HCT116 (cell line): Measurements from ENCODE around the gene CPNE4.

Experiments used
- CBX3 ChIP-seq: IDR thresholded peaks from 2 replicates; pipeline ENCODE4 v1.6.1; 2012; ENCODE audit warnings: low read depth
- EGR1 ChIP-seq: IDR thresholded peaks from 2 replicates; pipeline ENCODE4 v1.6.1; 2012; ENCODE audit warnings: low read depth
- POLR2A ChIP-seq: IDR thresholded peaks from 2 replicates; pipeline ENCODE4 v1.7.0; 2011; ENCODE audit warnings: borderline replicate concordance; ENCODE audit not compliant: insufficient read depth, insufficient read length; ENCODE audit errors: extremely low read depth
- POLR2AphosphoS5 ChIP-seq: IDR thresholded peaks from 2 replicates; pipeline ENCODE4 v1.6.1; 2011; ENCODE audit warnings: mild to moderate bottlenecking, low read depth, low read length, moderate library complexity
- SIN3A ChIP-seq: IDR thresholded peaks from 2 replicates; pipeline ENCODE4 v1.6.1; 2012; ENCODE audit warnings: low read depth
- SP1 ChIP-seq: IDR thresholded peaks from 2 replicates; pipeline ENCODE4 v1.6.1; 2012; ENCODE audit warnings: low read depth
- ZFX ChIP-seq: fragments of 450-650 bp; IDR thresholded peaks from 2 replicates; pipeline ENCODE4 v1.6.1; 2017
- TF ChIP-seq, protein P1 (sequence below), 3 experiments: fragments of 200-600 bp in 1 of 3; sonication (generic) in 1 of 3; IDR thresholded peaks in 2 of 3; conservative IDR thresholded peaks in 1 of 3; 2 replicates each; pipeline ENCODE4 v1.5.1; 2012 to 2017; ENCODE audit warnings: low read depth in 2 of 3, low read length in 2 of 3, antibody characterized with exemption in 1 of 3, borderline replicate concordance in 1 of 3, control low read depth in 1 of 3, mild to moderate bottlenecking in 1 of 3, mixed read lengths in 1 of 3, mixed run types in 1 of 3, moderate library complexity in 1 of 3; ENCODE audit not compliant: insufficient read depth in 1 of 3
- TF ChIP-seq, protein P2 (sequence below): IDR thresholded peaks from 2 replicates; pipeline ENCODE4 v1.6.1; 2012
- TF ChIP-seq, protein P3 (sequence below): IDR thresholded peaks from 2 replicates; pipeline ENCODE4 v1.6.1; 2012; ENCODE audit warnings: low read depth

DNA sequence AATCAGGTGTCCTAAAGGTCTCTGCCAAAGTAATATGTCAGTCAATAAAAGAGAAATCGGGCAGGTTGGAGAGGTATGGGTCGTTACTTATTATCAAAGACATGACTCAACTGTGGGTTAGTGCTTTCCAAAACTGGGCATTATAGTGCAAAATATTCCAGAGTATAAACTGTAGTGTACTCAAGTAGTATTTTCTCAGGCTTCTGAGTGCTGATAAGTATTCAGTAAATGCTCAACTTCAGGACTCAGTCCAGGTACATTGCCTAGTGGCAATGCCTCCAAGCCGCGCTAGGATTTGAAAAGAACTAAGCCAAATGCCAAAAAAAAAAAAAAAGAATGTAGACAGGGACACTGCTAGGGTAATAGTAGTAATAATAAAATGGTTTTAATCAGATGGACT lies 233.2 kb downstream of the CPNE4 start:
- no peak for TF ChIP-seq SIN3A
- TF ChIP-seq, protein P1, sequence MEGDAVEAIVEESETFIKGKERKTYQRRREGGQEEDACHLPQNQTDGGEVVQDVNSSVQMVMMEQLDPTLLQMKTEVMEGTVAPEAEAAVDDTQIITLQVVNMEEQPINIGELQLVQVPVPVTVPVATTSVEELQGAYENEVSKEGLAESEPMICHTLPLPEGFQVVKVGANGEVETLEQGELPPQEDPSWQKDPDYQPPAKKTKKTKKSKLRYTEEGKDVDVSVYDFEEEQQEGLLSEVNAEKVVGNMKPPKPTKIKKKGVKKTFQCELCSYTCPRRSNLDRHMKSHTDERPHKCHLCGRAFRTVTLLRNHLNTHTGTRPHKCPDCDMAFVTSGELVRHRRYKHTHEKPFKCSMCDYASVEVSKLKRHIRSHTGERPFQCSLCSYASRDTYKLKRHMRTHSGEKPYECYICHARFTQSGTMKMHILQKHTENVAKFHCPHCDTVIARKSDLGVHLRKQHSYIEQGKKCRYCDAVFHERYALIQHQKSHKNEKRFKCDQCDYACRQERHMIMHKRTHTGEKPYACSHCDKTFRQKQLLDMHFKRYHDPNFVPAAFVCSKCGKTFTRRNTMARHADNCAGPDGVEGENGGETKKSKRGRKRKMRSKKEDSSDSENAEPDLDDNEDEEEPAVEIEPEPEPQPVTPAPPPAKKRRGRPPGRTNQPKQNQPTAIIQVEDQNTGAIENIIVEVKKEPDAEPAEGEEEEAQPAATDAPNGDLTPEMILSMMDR (IDR thresholded peaks at IDR 0.05 in 2 of 3, conservative IDR thresholded peaks at IDR 0.05 in 1 of 3; ENCODE audit: borderline replicate concordance in 1 of 3, insufficient read depth in 1 of 3, low read depth in 2 of 3, low read length in 2 of 3), result no peak
- TF ChIP-seq EGR1, result no peak
- TF ChIP-seq POLR2AphosphoS5, result no peak
- TF ChIP-seq, protein P2, sequence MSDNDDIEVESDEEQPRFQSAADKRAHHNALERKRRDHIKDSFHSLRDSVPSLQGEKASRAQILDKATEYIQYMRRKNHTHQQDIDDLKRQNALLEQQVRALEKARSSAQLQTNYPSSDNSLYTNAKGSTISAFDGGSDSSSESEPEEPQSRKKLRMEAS, result no peak
- TF ChIP-seq, protein P3, sequence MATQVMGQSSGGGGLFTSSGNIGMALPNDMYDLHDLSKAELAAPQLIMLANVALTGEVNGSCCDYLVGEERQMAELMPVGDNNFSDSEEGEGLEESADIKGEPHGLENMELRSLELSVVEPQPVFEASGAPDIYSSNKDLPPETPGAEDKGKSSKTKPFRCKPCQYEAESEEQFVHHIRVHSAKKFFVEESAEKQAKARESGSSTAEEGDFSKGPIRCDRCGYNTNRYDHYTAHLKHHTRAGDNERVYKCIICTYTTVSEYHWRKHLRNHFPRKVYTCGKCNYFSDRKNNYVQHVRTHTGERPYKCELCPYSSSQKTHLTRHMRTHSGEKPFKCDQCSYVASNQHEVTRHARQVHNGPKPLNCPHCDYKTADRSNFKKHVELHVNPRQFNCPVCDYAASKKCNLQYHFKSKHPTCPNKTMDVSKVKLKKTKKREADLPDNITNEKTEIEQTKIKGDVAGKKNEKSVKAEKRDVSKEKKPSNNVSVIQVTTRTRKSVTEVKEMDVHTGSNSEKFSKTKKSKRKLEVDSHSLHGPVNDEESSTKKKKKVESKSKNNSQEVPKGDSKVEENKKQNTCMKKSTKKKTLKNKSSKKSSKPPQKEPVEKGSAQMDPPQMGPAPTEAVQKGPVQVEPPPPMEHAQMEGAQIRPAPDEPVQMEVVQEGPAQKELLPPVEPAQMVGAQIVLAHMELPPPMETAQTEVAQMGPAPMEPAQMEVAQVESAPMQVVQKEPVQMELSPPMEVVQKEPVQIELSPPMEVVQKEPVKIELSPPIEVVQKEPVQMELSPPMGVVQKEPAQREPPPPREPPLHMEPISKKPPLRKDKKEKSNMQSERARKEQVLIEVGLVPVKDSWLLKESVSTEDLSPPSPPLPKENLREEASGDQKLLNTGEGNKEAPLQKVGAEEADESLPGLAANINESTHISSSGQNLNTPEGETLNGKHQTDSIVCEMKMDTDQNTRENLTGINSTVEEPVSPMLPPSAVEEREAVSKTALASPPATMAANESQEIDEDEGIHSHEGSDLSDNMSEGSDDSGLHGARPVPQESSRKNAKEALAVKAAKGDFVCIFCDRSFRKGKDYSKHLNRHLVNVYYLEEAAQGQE, result no peak
- TF ChIP-seq CBX3, result no peak
- TF ChIP-seq POLR2A, result no peak
- TF ChIP-seq ZFX, result no peak
- TF ChIP-seq SP1, result no peak
